DND-41 (cell line): ENCODE data around the gene USP32.
"Not testable (repeated sequence)": the region's sequence is repeated elsewhere in the genome, so short reads cannot be mapped to it uniquely, and the experiment has no call there.

Source experiments
- EZH2 ChIP-seq: IDR thresholded peaks from 3 replicates; pipeline ENCODE4 v1.6.1; 2012; ENCODE audit warnings: borderline replicate concordance, low read depth, mild to moderate bottlenecking, moderate library complexity, low read length, inconsistent platforms; ENCODE audit not compliant: severe bottlenecking
- TF ChIP-seq, protein P1 (sequence below): IDR thresholded peaks from 2 replicates; pipeline ENCODE4 v1.5.1; 2012; ENCODE audit warnings: borderline replicate concordance, low read length, moderate library complexity, mild to moderate bottlenecking; ENCODE audit not compliant: poor library complexity, severe bottlenecking; ENCODE audit errors: extremely low read depth

DNA sequence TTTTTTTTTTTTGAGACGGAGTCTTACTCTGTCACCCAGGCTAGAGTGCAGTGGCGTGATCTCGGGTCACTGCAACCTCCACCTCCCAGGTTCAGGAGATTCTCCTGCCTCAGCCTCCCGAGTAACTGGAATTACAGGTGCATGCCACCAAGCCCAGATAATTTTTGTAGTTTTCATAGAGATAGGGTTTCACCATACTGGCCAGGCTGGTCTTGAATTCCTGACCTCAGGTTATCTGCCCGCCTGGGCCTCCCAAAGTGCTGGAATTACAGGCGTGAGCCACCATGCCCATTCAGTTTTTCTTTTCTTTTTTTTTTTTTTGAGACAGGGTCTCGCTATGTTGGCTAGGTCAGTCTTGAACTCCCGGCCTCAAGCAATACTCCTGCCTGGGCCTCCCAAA is 164.7 kb downstream of the USP32 start:
- TF ChIP-seq, protein P1, sequence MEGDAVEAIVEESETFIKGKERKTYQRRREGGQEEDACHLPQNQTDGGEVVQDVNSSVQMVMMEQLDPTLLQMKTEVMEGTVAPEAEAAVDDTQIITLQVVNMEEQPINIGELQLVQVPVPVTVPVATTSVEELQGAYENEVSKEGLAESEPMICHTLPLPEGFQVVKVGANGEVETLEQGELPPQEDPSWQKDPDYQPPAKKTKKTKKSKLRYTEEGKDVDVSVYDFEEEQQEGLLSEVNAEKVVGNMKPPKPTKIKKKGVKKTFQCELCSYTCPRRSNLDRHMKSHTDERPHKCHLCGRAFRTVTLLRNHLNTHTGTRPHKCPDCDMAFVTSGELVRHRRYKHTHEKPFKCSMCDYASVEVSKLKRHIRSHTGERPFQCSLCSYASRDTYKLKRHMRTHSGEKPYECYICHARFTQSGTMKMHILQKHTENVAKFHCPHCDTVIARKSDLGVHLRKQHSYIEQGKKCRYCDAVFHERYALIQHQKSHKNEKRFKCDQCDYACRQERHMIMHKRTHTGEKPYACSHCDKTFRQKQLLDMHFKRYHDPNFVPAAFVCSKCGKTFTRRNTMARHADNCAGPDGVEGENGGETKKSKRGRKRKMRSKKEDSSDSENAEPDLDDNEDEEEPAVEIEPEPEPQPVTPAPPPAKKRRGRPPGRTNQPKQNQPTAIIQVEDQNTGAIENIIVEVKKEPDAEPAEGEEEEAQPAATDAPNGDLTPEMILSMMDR, result not testable (repeated sequence)
- not testable (repeated sequence) for TF ChIP-seq EZH2
